MCF 10A (cell line): Measurements from ENCODE around the gene MRPL4. TPM values are rescaled to one million over a fixed set of nuclear protein-coding genes. Genes with fewer than 3 reads are reported as not detected.

Experiments used
- BruUV-seq: library from RNA; stranded (reverse); fragments of 400-500 nt; replicated peaks from 2 replicates; lab custom pipeline; 2021; lab: Mats Ljungman, UMichigan
- CTCF ChIA-PET: fragments of 300-600 bp; sonication (Branson Sonifier 250); formaldehyde crosslinking; extraction: SDS; loops from one replicate; lab custom pipeline; 2021; ENCODE audit warnings: antibody characterized with exemption, inconsistent platforms; lab: Yijun Ruan, JAX
- POLR2A ChIA-PET: fragments of 300-600, 350-650 bp; sonication (Branson Sonifier 250); formaldehyde crosslinking; extraction: SDS; loops from one replicate; lab custom pipeline; 2020; ENCODE audit warnings: antibody characterized with exemption, inconsistent platforms; lab: Yijun Ruan, JAX
- DNase-seq: peaks from one replicate; pipeline ENCODE4 v3.0.0-alpha.2; 2018; ENCODE audit not compliant: unreplicated experiment
- H3K27ac Mint-ChIP-seq: one replicate; pipeline ENCODE4 v1.8.0; 2022; ENCODE audit warnings: mild to moderate bottlenecking, low read depth, mixed read lengths; ENCODE audit not compliant: unreplicated experiment
- H3K27me3 Mint-ChIP-seq: one replicate; pipeline ENCODE4 v1.8.0; 2022; ENCODE audit warnings: mixed read lengths; ENCODE audit not compliant: insufficient read depth, unreplicated experiment
- H3K36me3 Mint-ChIP-seq: one replicate; pipeline ENCODE4 v1.8.0; 2022; ENCODE audit warnings: mild to moderate bottlenecking, moderate library complexity, mixed read lengths; ENCODE audit not compliant: insufficient read depth, unreplicated experiment
- H3K4me1 Mint-ChIP-seq: one replicate; pipeline ENCODE4 v1.8.0; 2022; ENCODE audit warnings: mixed read lengths; ENCODE audit not compliant: insufficient read depth, unreplicated experiment
- H3K4me3 Mint-ChIP-seq: one replicate; pipeline ENCODE4 v1.8.0; 2022; ENCODE audit warnings: mild to moderate bottlenecking, moderate library complexity, mixed read lengths; ENCODE audit not compliant: unreplicated experiment
- H3K9me3 Mint-ChIP-seq: one replicate; pipeline ENCODE4 v1.8.0; 2022; ENCODE audit warnings: mixed read lengths; ENCODE audit not compliant: unreplicated experiment
- CTCF ChIP-seq: fragments of 200-600 bp; IDR thresholded peaks from one replicate; pipeline ENCODE4 v1.8.0; 2022; ENCODE audit warnings: antibody characterized with exemption, mild to moderate bottlenecking; ENCODE audit not compliant: unreplicated experiment
- intact Hi-C: fragments of 100-400 bp; cut with micrococcal nuclease; formaldehyde crosslinking; loops from 2 replicates; pipeline ENCODE4 v1.14.1; 2022
- total RNA-seq: library from RNA; stranded (reverse); gene quantifications from 2 replicates; pipeline ENCODE4 v1.2.3, GENCODE V29; 2022

MRPL4 gene
- total RNA-seq, 1 experiment from 2014 or later = 120 TPM

GRCh38 chr19:10226021-10226375 lies 26.0 kb upstream of the MRPL4 start:
- no TSS peak for BruUV-seq
- ChIA-PET CTCF (interaction anchor here (0.6 to 1.2 kb wide), 3 partner anchors 16 to 303 kb away, joined by 3 to 6 read pairs (median 5); no protein-coding TSS in a partner anchor), POLR2A (no interaction called here)
- TF ChIP-seq CTCF = no peak
- no peaks in the 10 kb centered on the region for H3K9me3 Mint-ChIP-seq
- H3K27me3 Mint-ChIP-seq = no peaks in the 10 kb centered on the region
- no peak overlapping the region for H3K4me3 Mint-ChIP-seq
- no peak overlapping the region for H3K27ac Mint-ChIP-seq
- no peaks in the 10 kb centered on the region for H3K4me1 Mint-ChIP-seq
- DNase-seq = no peak
- intact Hi-C loops = no loop called here
- H3K36me3 Mint-ChIP-seq = no peaks in the 10 kb centered on the region

- H3K4me3 Mint-ChIP-seq = no peak overlapping the region
- no peaks in the 10 kb centered on the region for H3K9me3 Mint-ChIP-seq
- no peak for DNase-seq
- no peaks in the 10 kb centered on the region for H3K4me1 Mint-ChIP-seq
- H3K27me3 Mint-ChIP-seq = no peaks in the 10 kb centered on the region
- intact Hi-C loops = no loop called here
- H3K36me3 Mint-ChIP-seq = peaks cover 2% of the 10 kb centered on the region
- ChIA-PET POLR2A (no interaction called here), CTCF (interaction anchor here (0.6 to 1.2 kb wide), 4 partner anchors 16 to 303 kb away, joined by 3 to 6 read pairs (median 4); no protein-coding TSS in a partner anchor)
- BruUV-seq = no TSS peak
- no peak for TF ChIP-seq CTCF
- H3K27ac Mint-ChIP-seq = no peak overlapping the region
These were observed 25.5 kb upstream of the MRPL4 start for GRCh38 chr19:10226376-10227025.

GRCh38 chr19:10227026-10227971 lies 24.7 kb upstream of the MRPL4 start:
- ChIA-PET CTCF (interaction anchor here (0.6 to 1.8 kb wide), 6 partner anchors 17 to 162 kb away, joined by 3 to 10 read pairs (median 4); no protein-coding TSS in a partner anchor), POLR2A (interaction anchor here (0.6 kb wide), 1 partner anchor 16 kb away, joined by 3 read pairs; no protein-coding TSS in a partner anchor)
- Mint-ChIP-seq H3K9me3 (no peaks in the 10 kb centered on the region), H3K27ac (no peak overlapping the region), H3K4me1 (no peaks in the 10 kb centered on the region), H3K4me3 (no peak overlapping the region), H3K27me3 (no peaks in the 10 kb centered on the region), H3K36me3 (peaks cover 6% of the 10 kb centered on the region)
- no peak for TF ChIP-seq CTCF
- DNase-seq = no peak
- intact Hi-C loops = no loop called here
- BruUV-seq = no TSS peak

GRCh38 chr19:10228393-10228792 lies 23.6 kb upstream of the MRPL4 start:
- H3K4me3 Mint-ChIP-seq = no peak overlapping the region
- no peak overlapping the region for H3K27ac Mint-ChIP-seq
- no peaks in the 10 kb centered on the region for H3K27me3 Mint-ChIP-seq
- CTCF ChIA-PET = interaction anchor here (0.6 to 1.8 kb wide), 3 partner anchors 21 to 300 kb away, joined by 3 to 10 read pairs (median 5); no protein-coding TSS in a partner anchor
- DNase-seq = no peak
- H3K9me3 Mint-ChIP-seq = no peaks in the 10 kb centered on the region
- POLR2A ChIA-PET = no interaction called here
- H3K36me3 Mint-ChIP-seq = peaks cover 6% of the 10 kb centered on the region
- H3K4me1 Mint-ChIP-seq = no peaks in the 10 kb centered on the region
- TF ChIP-seq CTCF = no peak
- BruUV-seq = no TSS peak
- intact Hi-C loops = no loop called here
